H1 (cell line): ENCODE results near the gene DOK1. TPM values are rescaled to one million over a fixed set of nuclear protein-coding genes. Genes with fewer than 3 reads are reported as not detected.

Source experiments
- CTCF ChIA-PET: fragments of 300-600 bp; sonication (Branson Sonifier 250); formaldehyde crosslinking; loops from one replicate; lab custom pipeline; 2021; ENCODE audit not compliant: partially characterized antibody; lab: Charles Lee
- POLR2A ChIA-PET: fragments of 300-600 bp; sonication (Branson Sonifier 250); formaldehyde crosslinking; loops from one replicate; lab custom pipeline; 2021; ENCODE audit warnings: inconsistent platforms; ENCODE audit not compliant: partially characterized antibody; lab: Charles Lee
- DNase-seq, 2 experiments: peaks; one replicate each; pipeline versions ENCODE4 v3.0.0 to v3.0.0-alpha.2; 2010 to 2022; ENCODE audit warnings: low spot score in 2 of 2, low read depth in 1 of 2, mixed read lengths in 1 of 2
- FAIRE-seq: peaks from 2 replicates; lab custom pipeline; 2011; peaks lifted over from hg19 to GRCh38; lab: Jason Lieb, UNC
- H2AFZ ChIP-seq: 2 replicates; pipeline ENCODE4 v1.8.1; 2012; ENCODE audit warnings: low read length, inconsistent platforms
- H2AK5ac ChIP-seq: 2 replicates; pipeline ENCODE4 v1.6.1; 2013; ENCODE audit warnings: low read depth, low read length
- H2BK120ac ChIP-seq: replicated peaks from 2 replicates; pipeline ENCODE3; 2013; ENCODE audit warnings: low read depth, low read length, inconsistent platforms
- H2BK12ac ChIP-seq: 2 replicates; pipeline ENCODE4 v1.6.1; 2013; ENCODE audit warnings: low read depth, low read length
- H2BK15ac ChIP-seq: 2 replicates; pipeline ENCODE4 v1.6.1; 2013; ENCODE audit warnings: low read length
- H2BK20ac ChIP-seq: 2 replicates; pipeline ENCODE4 v1.6.1; 2013; ENCODE audit warnings: low read length
- H2BK5ac ChIP-seq: 2 replicates; pipeline ENCODE4 v1.6.1; 2013; ENCODE audit warnings: low read depth, low read length
- H3K14ac ChIP-seq: 2 replicates; pipeline ENCODE4 v1.6.1; 2013; ENCODE audit warnings: inconsistent platforms; ENCODE audit not compliant: insufficient read length
- H3K18ac ChIP-seq: 2 replicates; pipeline ENCODE4 v1.6.1; 2013; ENCODE audit warnings: low read length; ENCODE audit errors: extremely low read depth
- H3K23ac ChIP-seq: 2 replicates; pipeline ENCODE4 v1.6.1; 2013; ENCODE audit warnings: inconsistent platforms; ENCODE audit not compliant: insufficient read length
- H3K23me2 ChIP-seq: 2 replicates; pipeline ENCODE4 v1.6.1; 2013; ENCODE audit warnings: low read depth, low read length
- H3K27ac ChIP-seq: 2 replicates; pipeline ENCODE4 v1.6.1; 2011; ENCODE audit warnings: low read depth, low read length, inconsistent platforms
- H3K27me3 ChIP-seq, 4 experiments: replicated peaks in 1 of 4; 1 replicate in 1 of 4; 2 replicates in 3 of 4; pipeline versions ENCODE4 v1.6.1 to v1.8.1; 2011 to 2013; ENCODE audit warnings: low read length in 3 of 4, mild to moderate bottlenecking in 3 of 4, inconsistent platforms in 2 of 4, mixed read lengths in 2 of 4, moderate library complexity in 1 of 4; ENCODE audit not compliant: control insufficient read depth in 3 of 4, insufficient read depth in 3 of 4; ENCODE audit errors: extremely low read depth in 1 of 4
- H3K36me3 ChIP-seq, 4 experiments: 2 replicates each; pipeline versions ENCODE4 v1.6.1 to v1.8.1; 2011 to 2013; ENCODE audit warnings: mild to moderate bottlenecking in 4 of 4, low read length in 3 of 4, moderate library complexity in 2 of 4, control low read depth in 1 of 4, inconsistent platforms in 1 of 4; ENCODE audit not compliant: insufficient read depth in 4 of 4, control insufficient read depth in 2 of 4
- H3K4ac ChIP-seq: replicated peaks from 2 replicates; pipeline ENCODE3; 2013; ENCODE audit warnings: low read length, low read depth, mixed read lengths, inconsistent platforms; ENCODE audit not compliant: insufficient read length
- H3K4me1 ChIP-seq, 4 experiments: replicated peaks in 1 of 4; 1 replicate in 1 of 4; 2 replicates in 3 of 4; pipeline versions ENCODE4 v1.6.1 to v1.8.1; 2011 to 2013; ENCODE audit warnings: low read length in 3 of 4, inconsistent platforms in 2 of 4, mixed read lengths in 1 of 4; ENCODE audit not compliant: insufficient read depth in 4 of 4, control insufficient read depth in 3 of 4
- H3K4me2 ChIP-seq, 2 experiments: 2 replicates each; pipeline versions ENCODE4 v1.6.1 to v1.8.1; 2011 to 2013; ENCODE audit warnings: low read depth in 2 of 2, low read length in 2 of 2, control low read depth in 1 of 2, inconsistent platforms in 1 of 2, mild to moderate bottlenecking in 1 of 2; ENCODE audit not compliant: insufficient read depth in 1 of 2
- H3K4me3 ChIP-seq, 4 experiments: fragments of 200-600, 300-600 bp in 1 of 4; sonication (generic), shearing (Covaris generic), sonication (Bioruptor Twin) in 1 of 4; 2 replicates each; pipeline versions ENCODE4 v1.5.1 to v1.8.1; 2011 to 2016; ENCODE audit warnings: low read length in 4 of 4, low read depth in 3 of 4, control low read depth in 2 of 4, inconsistent platforms in 2 of 4, mild to moderate bottlenecking in 2 of 4, mixed read lengths in 1 of 4, moderate library complexity in 1 of 4; ENCODE audit not compliant: insufficient read depth in 2 of 4; ENCODE audit errors: extremely low read depth in 1 of 4
- H3K56ac ChIP-seq: replicated peaks from 2 replicates; pipeline ENCODE3; 2013; ENCODE audit warnings: low read depth, mild to moderate bottlenecking, mixed read lengths, low read length, inconsistent platforms; ENCODE audit not compliant: insufficient read length
- H3K79me1 ChIP-seq: 2 replicates; pipeline ENCODE4 v1.6.1; 2013; ENCODE audit warnings: low read depth, low read length, control low read depth
- H3K79me2 ChIP-seq, 2 experiments: 2 replicates each; pipeline versions ENCODE4 v1.6.1 to v1.8.1; 2012 to 2013; ENCODE audit warnings: low read length in 2 of 2, mild to moderate bottlenecking in 2 of 2, inconsistent platforms in 1 of 2; ENCODE audit not compliant: insufficient read depth in 2 of 2, control insufficient read depth in 1 of 2
- H3K9ac ChIP-seq, 4 experiments: replicated peaks in 1 of 4; 1 replicate in 1 of 4; 2 replicates in 3 of 4; pipeline versions ENCODE4 v1.6.1 to v1.8.1; 2011 to 2013; ENCODE audit warnings: low read depth in 3 of 4, low read length in 3 of 4, control low read depth in 2 of 4, mild to moderate bottlenecking in 2 of 4, moderate library complexity in 2 of 4, inconsistent platforms in 1 of 4; ENCODE audit errors: extremely low read depth in 1 of 4
- H3K9me3 ChIP-seq, 2 experiments: 2 replicates each; pipeline versions ENCODE4 v1.6.1 to v1.8.1; 2012 to 2013; ENCODE audit warnings: mild to moderate bottlenecking in 2 of 2, moderate library complexity in 2 of 2, control low read depth in 1 of 2, inconsistent platforms in 1 of 2, low read depth in 1 of 2, low read length in 1 of 2, mixed read lengths in 1 of 2; ENCODE audit not compliant: insufficient read depth in 2 of 2
- H4K20me1 ChIP-seq, 2 experiments: replicated peaks in 1 of 2; 2 replicates each; pipeline versions ENCODE3 to v1.8.1; 2011 to 2013; ENCODE audit warnings: inconsistent platforms in 2 of 2, low read length in 2 of 2, mild to moderate bottlenecking in 1 of 2; ENCODE audit not compliant: insufficient read depth in 2 of 2, control insufficient read depth in 1 of 2
- H4K5ac ChIP-seq: 2 replicates; pipeline ENCODE4 v1.6.1; 2013; ENCODE audit warnings: low read length, low read depth, mixed read lengths, inconsistent platforms; ENCODE audit not compliant: insufficient read length
- H4K8ac ChIP-seq: 2 replicates; pipeline ENCODE4 v1.8.0; 2013; ENCODE audit warnings: mild to moderate bottlenecking, moderate library complexity, low read length, inconsistent platforms; ENCODE audit not compliant: insufficient read depth; ENCODE audit errors: extremely low read depth
- H4K91ac ChIP-seq: replicated peaks from 2 replicates; pipeline ENCODE3; 2013; ENCODE audit warnings: low read length, mixed read lengths, inconsistent platforms; ENCODE audit not compliant: insufficient read length
- BRCA1 ChIP-seq: IDR thresholded peaks from 2 replicates; pipeline ENCODE4 v1.6.1; 2012; ENCODE audit warnings: low read depth, low read length, improper control_type of control experiment
- KDM4A ChIP-seq: IDR thresholded peaks from one replicate; pipeline ENCODE4 v1.7.1; 2012; ENCODE audit warnings: low read depth, mild to moderate bottlenecking, moderate library complexity, low read length, inconsistent platforms; ENCODE audit not compliant: severe bottlenecking
- MAFK ChIP-seq: IDR thresholded peaks from 2 replicates; pipeline ENCODE4 v1.6.1; 2012; ENCODE audit warnings: low read depth, mild to moderate bottlenecking, improper control_type of control experiment, low read length
- RAD21 ChIP-seq, 2 experiments: IDR thresholded peaks in 1 of 2; conservative IDR thresholded peaks in 1 of 2; 2 replicates each; pipeline ENCODE4 v1.6.1; 2011; ENCODE audit warnings: low read depth in 2 of 2, low read length in 2 of 2, improper control_type of control experiment in 1 of 2, inconsistent platforms in 1 of 2, mild to moderate bottlenecking in 1 of 2, moderate library complexity in 1 of 2
- RFX5 ChIP-seq: IDR thresholded peaks from 2 replicates; pipeline ENCODE4 v1.6.1; 2011; ENCODE audit warnings: low read depth, low read length, improper control_type of control experiment, borderline replicate concordance
- RNF2 ChIP-seq: fragments of 200-900, 300-1000 bp; sonication (generic); IDR thresholded peaks from 2 replicates; pipeline ENCODE4 v1.7.1; 2016; ENCODE audit warnings: borderline replicate concordance, low read depth, mild to moderate bottlenecking, antibody characterized with exemption, low read length; ENCODE audit not compliant: poor library complexity, severe bottlenecking; ENCODE audit errors: missing control alignments
- SP1 ChIP-seq: IDR thresholded peaks from 2 replicates; pipeline ENCODE4 v1.6.1; 2011; ENCODE audit warnings: low read depth, low read length
- SP2 ChIP-seq: IDR thresholded peaks from 2 replicates; pipeline ENCODE4 v1.6.1; 2012; ENCODE audit warnings: mild to moderate bottlenecking, low read length, inconsistent platforms
- SUZ12 ChIP-seq: fragments of 200-600 bp; sonication (generic); IDR thresholded peaks from 2 replicates; pipeline ENCODE4 v1.6.1; 2012; ENCODE audit warnings: mild to moderate bottlenecking, inconsistent platforms, low read length, moderate library complexity, mixed read lengths
- TAF7 ChIP-seq: optimal IDR thresholded peaks from 2 replicates; pipeline ENCODE3; 2011; ENCODE audit warnings: low read depth, mild to moderate bottlenecking, inconsistent platforms, low read length, moderate library complexity, borderline replicate concordance
- WGBS, 2 experiments: shearing (Covaris generic) in 1 of 2; methylation state at CpG; one replicate each; pipeline versions ENCODE4 v1.1.6 to v1.1.7; 2013 to 2015; ENCODE audit warnings: low lambda C conversion rate in 2 of 2, mixed read lengths in 2 of 2, inconsistent platforms in 1 of 2, low coverage in 1 of 2, missing lambda C conversion rate in 1 of 2; ENCODE audit not compliant: insufficient replicate concordance in 2 of 2, insufficient coverage in 1 of 2, insufficient read length in 1 of 2; ENCODE audit errors: extremely low coverage in 1 of 2, missing lambda C conversion rate in 1 of 2; 5-methylcytosine and 5-hydroxymethylcytosine counted together
- polyA plus RNA-seq, 7 experiments: library from polyadenylated mRNA; depleted of rRNA in 3 of 7; stranded (reverse) in 5 of 7; unstranded in 2 of 7; fragments of >200 nt in 5 of 7; fragments of 200-250 nt in 2 of 7; gene quantifications; 1 replicate in 5 of 7; 2 replicates in 1 of 7; 4 replicates in 1 of 7; pipeline versions ENCODE4 v1.2.1 to v1.2.3, GENCODE V29; 2011 to 2013; ENCODE audit warnings: missing spikeins in 2 of 7, mixed read lengths in 2 of 7
- total RNA-seq: library from RNA; stranded (reverse); fragmentation: NEBNext Ultra II Directional; extraction: Animal tissue kit (Norgen Biotek cat#: 25700); gene quantifications from 2 replicates; pipeline ENCODE4 v1.2.1, GENCODE V29; 2021

Gene DOK1
- total and polyA plus RNA-seq, 2 of the 8 experiments (the other 6 are each of a cell fraction or from before 2014, with no cell fraction given), result 11.0 to 14.3 TPM

GRCh38 chr2:74514368-74515270 is 39.9 kb upstream of the DOK1 start, which contains the start of gene TLX2:
Gene TLX2, plus strand, starts transcription at chr2:74514450. Its CDS starts 357 bp downstream, at chr2:74514807.
- Histone ChIP-seq H3K9ac (no peak within 1 kb of the TSS), H3K23me2 (peaks cover 10% of the 10 kb centered on the region; the same call in 1 of the 2 replicates), H2BK5ac (no peak within 1 kb of the TSS), H4K20me1 (peaks cover 2 to 4% of the 10 kb centered on the region in 2 experiments), H3K18ac (peak within 1 kb of the TSS; percentile 60; the same call in 1 of the 2 replicates), H3K56ac (no peak within 1 kb of the TSS), H3K27me3 (peaks cover 81 to 100% (median 96%) of the 10 kb centered on the region in 4 experiments), H3K23ac (no peak within 1 kb of the TSS), H4K5ac (no peak within 1 kb of the TSS), H2AK5ac (no peak within 1 kb of the TSS), H3K27ac (no peak within 1 kb of the TSS), H3K36me3 (peaks cover 0 to 19% (median 0%) of the 10 kb centered on the region in 4 experiments; a peak in 1 of 8 replicates), H3K79me1 (no peaks in the 10 kb centered on the region), H4K91ac (no peak within 1 kb of the TSS), H3K4me3 (peak within 1 kb of the TSS; percentile 20 to 62 (median 28)), H3K14ac (no peak within 1 kb of the TSS), H3K79me2 (no peaks in the 10 kb centered on the region), H3K9me3 (peaks cover 7 to 12% of the 10 kb centered on the region in 2 experiments), H2BK15ac (no peak within 1 kb of the TSS), H2BK12ac (peak within 1 kb of the TSS; percentile 68; the same call in 1 of the 2 replicates), H3K4me1 (peaks cover 0 to 24% (median 10%) of the 10 kb centered on the region in 4 experiments; a peak in 6 of 7 replicates), H2AFZ (no peak within 1 kb of the TSS), H2BK20ac (no peak within 1 kb of the TSS), H4K8ac (peak within 1 kb of the TSS; percentile 11; the same call in 1 of the 2 replicates), H2BK120ac (no peak within 1 kb of the TSS), H3K4me2 (peak within 1 kb of the TSS; percentile 63 to 88), H3K4ac (no peak within 1 kb of the TSS)
- ChIA-PET POLR2A (interaction anchor here (0.6 to 6.7 kb wide), 10 partner anchors 8 to 74 kb away, joined by 3 to 63 read pairs (median 5); partner anchors contain the start of genes AUP1, CCDC142, DQX1 and HTRA2), CTCF (interaction anchor here (0.5 to 4.2 kb wide), 7 partner anchors 11 to 450 kb away, joined by 3 to 20 read pairs (median 6); partner anchors contain the start of gene DQX1)
- DNase-seq, result peak in 1 of 2 experiments; percentile 76
- no peak for FAIRE-seq
- WGBS, 2 experiments, result 5% methylated on average over 64 of the region's 82 CpGs; no CpG with 5 or more reads in 1 of the 2 experiments
- no peak for TF ChIP-seq KDM4A
- TF ChIP-seq MAFK, result no peak
- TF ChIP-seq SUZ12, result no peak; the same call in 1 of the 2 replicates
- no peak for TF ChIP-seq BRCA1
- TF ChIP-seq SP2, result no peak
- no peak for TF ChIP-seq RNF2
- no peak for TF ChIP-seq TAF7
- no peak for TF ChIP-seq RFX5
- no peak for TF ChIP-seq SP1
- no peak for TF ChIP-seq RAD21 (IDR thresholded peaks at IDR 0.05 in 1 of 2, conservative IDR thresholded peaks at IDR 0.05 in 1 of 2; ENCODE audit: low read depth in 2 of 2, low read length in 2 of 2)
